Stimulated activated CD4-positive, alpha-beta T cell treated with anti-CD3 and anti-CD28 coated beads, Interleukin-12 subunit alpha, Interleukin-12 subunit beta, amount 100 ng/mL, for 48 hours (primary cell): ENCODE data around the gene RPS21.

Experiments used
- DNase-seq, 3 donors: peaks; one replicate each; pipeline ENCODE4 v3.0.0-alpha.2; 2020; ENCODE audit warnings: low read depth in 2 of 3, low spot score in 1 of 3

Gene RPS21

DNA sequence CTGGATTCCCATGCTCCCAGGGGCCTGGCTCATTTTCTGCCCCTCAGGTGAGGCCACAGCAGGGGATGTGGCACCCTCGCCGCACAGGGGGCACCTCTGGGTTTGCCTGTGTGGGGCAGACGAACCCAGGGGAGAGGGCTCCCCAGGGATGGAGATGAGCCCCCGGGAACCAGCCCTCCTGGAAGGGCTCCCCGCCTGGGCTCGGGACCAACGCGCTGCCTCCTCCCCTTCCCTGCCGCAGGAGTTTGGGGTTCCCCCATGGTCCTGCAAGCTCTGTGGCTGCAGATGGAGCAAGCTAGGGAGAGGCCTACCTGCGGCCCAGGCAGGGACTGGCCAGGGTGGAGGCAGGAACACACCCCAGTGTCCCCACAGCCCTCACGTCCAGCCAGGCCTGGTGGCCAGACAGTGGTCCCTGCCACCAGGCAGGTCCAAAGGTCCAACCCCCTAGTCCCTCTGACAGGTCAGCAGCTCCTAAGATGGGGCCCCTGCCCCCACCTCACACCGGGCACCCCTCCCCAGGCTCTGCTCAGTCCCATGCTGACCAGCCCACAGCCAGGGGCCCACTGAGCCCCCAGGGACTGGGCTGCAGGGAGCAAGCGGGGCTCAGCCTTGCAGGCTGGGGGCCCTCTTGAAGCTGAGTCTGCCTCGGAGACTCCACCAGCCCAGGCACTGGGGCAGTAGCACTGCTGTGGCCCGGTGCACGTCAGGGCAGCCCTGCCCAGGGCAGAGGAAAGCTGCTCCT is 33.4 kb upstream of the RPS21 start:
- DNase-seq: no peak

DNA sequence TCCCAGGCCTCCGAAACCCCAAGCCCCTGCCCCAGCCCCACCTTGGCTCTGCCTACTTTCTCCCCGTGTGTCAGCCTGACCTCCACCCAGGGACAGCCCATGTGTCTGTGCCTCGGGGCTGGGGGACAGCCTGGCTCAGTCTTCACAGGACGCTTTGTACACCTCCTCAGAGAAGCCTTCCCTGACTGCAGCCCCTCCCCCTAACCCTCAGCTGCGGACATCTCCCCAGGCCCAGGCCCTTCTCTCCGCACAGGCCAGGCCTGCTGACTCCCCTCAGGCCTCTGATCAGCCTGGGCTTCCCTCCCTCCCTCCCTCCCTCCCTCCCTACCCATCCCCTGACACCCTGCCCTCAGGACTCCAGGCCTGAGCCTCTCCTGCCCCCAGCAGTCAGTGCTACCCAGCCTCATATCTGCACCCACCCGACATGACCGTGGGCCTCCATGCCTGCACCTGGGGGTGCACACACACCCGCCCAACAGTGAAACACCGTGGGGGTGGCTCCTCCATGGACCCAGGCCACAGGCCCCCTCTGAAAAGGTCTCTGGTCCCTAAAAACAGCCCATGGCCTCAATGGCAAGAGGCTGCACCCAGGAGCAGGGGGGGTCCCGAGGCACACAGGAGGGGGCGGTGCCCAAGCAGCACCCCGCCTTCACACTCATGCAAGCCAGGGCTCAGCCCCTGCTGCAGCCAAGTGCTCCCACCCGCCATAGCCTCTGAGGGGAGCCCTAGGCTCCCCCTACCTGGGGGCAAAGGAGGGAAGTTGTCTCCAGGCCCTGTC is 32.7 kb upstream of the RPS21 start:
- no peak for DNase-seq

DNA sequence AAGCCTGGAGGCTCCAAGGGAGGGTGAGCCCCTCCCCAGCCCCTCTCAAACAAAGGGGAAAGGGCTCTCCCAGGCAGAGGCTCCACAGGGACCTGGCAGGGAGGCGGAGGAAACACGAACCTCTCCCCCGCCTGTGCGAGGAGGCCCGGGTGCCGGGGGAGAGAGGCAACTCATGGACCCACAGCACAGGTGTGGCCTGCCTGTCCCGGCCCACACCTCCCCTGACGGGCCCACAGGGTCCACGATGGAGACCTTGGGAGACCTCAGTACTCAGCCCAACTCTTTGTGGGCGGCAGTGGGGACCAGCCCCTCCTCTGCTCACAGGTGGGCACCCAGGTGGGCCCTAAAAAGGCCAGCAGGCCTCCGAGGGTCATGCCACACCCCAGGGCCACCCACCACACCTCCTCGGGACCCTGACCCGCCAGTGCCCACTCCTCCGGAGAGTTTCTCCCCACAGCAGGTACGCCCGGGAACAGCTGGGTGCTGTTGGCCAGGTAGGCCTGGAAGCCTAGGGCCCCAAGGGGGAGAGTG is 32.0 kb upstream of the RPS21 start:
- DNase-seq: no peak

DNA sequence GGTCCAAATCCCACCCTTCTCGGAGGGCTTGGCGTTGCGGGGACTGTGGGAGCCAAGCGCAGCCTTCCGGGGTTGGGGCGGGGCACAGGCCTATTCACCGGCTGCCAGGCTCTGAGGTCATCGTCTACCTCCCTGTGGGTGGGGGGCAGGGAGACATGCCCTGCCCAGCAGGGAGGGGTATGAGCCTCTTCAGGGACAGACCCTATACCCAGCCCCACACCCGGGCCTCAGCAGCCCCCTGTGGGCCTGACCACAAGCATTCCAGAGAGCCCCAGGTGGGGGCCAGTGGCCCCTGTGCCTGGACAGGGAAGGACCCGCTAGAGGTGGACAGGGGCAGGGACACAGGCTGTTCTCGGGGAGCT is 31.4 kb upstream of the RPS21 start:
- no peak for DNase-seq

DNA sequence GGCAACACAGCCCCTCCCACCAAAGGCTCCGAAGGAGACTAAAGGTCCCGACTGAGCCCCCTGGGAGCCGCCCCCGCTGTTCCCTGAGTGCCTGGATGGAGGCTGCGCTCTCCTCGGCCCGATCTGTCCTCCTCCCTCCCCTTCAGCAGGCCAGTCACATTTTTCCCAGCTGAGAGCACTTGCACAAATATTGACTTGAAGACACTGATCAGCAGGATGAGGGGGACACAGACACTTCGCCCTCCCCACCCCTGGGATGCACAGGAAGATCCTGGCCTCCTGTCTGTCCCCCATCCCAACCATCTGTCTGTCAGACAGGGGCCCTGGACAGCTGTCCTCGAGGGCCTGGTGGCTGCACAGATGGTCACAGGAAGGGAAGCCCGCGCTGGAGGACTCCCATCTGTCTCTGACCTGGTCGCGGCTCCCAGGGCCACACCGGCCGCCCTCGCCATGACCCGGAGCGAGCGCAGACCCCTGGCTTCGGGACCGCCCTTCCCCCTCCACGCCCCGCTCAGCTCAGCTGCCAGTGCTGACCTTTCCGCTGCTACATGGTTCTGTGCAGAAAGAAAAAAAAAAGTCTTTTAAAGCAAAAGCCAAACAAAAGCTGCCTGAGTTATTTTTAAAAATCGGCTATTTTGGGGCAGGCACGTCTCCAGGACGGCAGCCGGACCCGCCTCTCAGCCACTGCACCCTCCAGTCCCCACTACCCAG is 30.9 kb upstream of the RPS21 start:
- no peak for DNase-seq

DNA sequence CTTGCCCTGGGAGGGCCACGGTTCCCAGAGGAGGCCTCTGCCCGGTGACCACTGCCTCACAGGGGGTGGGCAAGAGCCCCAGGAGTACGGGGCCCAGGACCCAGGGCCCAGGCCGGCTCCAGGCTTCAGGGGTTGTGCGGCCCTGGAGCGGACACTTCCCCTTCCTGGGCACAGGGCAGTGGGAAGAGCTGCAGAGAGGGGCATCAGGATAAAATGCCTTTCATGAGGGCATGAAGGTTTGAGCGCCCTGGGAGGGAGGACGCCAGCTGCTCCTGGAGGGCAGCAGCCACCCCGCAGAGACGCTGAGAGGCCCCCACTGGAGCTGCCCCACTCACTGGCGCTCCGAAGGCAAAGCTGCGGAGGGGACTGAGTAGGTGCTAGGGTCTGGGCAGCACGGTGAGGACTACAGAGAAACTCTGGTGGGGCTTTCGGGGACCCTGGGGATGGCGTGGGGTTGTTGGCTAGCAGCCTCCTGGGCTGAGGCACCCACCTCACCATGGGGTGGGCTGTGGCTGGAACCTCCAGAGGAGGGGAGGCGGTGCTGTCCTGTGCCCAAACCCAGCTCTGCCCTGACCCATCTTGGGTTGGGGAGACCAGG is 30.2 kb upstream of the RPS21 start:
- no peak for DNase-seq

DNA sequence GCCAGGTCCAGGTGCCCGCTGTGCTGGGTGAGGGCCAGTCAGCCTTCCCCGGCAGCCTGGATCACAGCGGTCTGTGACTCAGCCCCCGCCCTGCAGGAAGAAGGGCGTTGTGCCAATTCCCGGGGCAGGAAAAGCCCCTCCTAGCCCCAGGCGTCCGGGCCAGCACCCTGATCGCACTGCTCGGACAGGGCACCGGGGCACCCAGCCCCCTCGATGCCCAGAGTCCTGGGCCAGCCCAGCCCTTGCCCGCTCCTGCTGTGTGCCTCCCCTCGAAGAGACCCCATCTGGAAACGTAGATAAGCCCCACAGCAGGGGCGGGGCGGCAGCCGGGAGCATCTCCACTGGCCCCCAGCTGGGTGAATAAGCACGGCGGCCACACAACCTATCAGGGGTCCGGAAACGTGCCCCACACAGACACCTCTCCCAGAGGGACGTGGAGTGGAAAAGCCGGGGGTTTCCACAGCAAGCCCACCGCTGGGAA is 29.7 kb upstream of the RPS21 start:
- no peak for DNase-seq

DNA sequence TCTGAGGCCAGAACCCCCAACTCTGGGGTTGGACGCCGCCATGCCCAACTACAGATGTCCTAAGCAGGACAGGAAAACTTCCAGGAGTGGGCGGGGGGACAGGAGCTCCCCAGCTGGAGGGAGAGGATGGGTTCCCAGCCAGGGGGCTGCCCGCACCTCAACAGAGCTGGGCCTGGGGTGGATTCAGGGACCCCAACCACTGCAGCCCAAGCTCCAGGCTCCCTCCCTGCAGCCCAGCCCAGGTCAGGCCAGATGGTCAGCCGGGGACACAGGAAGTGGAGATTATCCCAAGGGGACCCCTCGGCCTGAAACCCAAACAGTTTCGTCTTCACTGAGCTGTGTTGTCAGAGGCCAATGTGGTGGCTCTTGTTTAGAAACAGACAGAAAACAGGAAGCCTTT is 29.2 kb upstream of the RPS21 start:
- DNase-seq: no peak

DNA sequence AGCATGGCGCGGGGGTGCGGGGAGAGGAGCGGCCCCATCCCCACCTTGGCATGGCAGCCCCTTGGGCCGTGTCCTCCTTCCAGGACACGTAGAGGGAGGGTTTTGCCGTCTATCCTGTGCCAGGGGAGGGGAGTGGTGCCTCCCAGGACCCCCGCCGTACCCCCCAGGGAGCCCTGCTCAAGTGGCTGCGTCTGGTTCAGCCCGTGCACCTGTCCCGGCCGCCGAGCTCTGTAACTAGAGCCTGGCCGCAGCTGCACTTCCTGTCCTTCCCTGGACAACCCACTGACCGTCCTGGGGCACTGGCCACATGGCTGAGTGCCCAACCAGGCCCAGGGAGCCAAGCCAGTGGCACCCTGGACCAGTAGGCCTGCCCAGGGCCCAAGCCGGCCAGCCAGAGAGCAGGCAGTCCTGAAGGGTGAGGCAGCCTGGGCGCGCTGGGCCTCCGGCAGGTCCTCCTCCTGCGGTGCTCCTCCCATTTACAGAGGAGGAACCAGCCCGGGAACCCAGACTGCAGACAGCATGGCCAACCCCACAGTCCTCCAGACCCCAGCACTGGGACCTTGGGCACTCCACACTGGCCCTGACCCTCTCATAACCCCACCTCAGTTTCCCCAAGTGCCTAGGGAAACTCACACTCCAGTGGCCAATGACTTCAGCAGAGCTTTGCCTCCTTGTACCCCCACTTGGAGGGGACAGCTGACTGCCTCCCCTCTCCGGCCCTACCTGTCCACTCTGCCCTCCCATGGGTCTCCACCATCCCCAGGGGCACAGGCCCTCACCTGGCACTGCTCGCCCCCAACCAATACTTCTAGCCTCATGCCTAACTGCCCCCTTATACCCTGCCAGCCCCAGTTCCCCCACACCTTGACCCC is 28.5 kb upstream of the RPS21 start:
- DNase-seq: no peak

DNA sequence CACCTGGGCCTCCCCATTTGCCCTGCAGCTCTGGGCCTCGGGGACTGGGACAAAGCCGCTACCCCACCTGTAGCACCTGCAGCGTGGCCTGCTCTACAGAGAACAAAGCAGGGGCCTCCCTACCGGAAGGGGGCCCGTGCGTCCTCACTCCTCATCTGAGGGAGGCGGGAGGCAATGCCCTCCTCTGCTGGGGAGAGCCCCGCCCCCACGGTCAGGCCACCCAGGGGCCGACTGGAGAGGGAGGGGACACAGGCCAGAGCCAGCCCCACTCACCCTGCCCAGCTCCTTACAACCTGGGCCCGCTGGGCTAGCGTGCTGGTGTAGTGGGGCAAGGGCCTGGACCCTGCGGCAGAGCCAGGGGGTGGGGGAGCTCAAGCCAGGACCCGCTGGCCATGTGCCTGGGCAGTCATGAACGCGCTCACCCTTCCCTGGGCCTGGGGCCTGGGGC is 27.8 kb upstream of the RPS21 start:
- no peak for DNase-seq

DNA sequence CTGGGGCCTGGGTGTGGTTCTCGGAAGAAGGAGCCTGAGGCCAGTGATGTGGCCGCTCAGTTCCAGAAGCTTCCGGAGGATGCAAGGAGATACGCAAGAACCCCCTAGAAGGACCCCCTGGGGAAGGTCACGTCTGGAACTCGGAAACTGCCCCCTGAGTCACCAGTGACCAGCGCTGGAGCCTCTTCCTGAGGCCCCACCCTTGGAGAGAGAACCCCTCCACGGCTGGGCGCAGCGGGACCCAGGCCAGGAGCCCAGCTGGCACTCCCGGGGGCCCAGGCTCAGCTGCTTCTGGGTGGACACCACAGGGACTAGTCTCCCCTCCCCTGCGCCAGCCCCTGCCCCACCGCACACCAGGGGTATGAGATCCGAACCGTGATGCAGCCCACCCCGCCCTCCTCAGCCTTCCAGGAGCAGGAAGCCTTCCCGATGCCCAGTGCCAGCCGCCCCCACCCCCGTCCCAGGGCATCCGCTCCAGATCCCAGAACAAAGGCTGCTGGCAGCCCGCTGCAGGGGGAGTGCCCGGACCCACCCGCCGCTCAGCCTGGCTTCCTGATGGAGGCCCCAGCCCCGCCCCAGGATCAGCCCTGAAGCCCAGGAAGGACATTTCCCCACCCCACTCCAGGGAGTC is 27.3 kb upstream of the RPS21 start:
- DNase-seq: no peak

DNA sequence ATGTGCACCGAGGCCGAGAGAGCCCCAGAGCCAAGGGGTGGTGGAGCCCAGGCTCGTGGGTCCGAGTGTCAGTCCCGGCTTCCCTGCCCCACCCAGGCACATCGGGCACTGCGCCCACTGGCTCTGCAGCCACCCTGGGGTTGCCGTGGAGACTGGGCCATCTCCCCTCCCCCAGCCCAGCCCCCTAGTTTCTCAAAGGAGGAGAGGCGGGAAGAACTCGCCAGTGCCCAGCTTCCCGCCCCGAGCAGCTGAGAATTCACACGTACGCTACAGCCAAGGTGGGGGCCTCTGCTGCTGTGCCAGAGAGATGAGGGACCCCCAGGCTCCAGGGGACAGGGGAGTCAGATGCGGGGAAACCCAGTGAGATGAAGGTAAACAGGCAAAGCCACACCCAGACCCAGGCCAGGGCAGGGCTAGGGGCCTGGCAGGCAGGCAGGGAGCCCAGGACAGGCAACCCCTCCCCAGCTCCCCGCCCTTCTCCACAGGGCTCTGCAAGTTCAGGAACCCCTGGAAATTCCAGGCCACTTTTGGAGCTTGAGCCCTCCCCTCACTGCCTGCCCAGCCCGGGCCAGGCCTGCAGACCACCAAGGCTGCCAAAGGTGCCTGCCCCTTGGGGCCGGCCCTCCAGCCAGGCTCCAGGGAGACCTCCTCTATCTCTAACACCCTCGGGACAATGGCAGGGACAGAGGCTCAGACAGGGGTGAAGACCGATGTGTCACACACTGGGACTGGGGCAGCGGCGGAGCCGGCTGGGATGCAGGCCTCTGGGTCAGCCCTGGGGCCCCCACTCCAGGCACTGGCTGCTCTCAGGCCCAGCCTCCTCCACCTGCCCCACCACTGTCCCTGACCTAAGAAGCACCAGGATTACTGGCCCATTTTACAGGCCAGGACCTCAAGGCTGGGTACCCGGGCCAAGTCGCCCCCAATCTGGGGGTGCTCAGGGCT is 25.8 kb upstream of the RPS21 start:
- DNase-seq: no peak

DNA sequence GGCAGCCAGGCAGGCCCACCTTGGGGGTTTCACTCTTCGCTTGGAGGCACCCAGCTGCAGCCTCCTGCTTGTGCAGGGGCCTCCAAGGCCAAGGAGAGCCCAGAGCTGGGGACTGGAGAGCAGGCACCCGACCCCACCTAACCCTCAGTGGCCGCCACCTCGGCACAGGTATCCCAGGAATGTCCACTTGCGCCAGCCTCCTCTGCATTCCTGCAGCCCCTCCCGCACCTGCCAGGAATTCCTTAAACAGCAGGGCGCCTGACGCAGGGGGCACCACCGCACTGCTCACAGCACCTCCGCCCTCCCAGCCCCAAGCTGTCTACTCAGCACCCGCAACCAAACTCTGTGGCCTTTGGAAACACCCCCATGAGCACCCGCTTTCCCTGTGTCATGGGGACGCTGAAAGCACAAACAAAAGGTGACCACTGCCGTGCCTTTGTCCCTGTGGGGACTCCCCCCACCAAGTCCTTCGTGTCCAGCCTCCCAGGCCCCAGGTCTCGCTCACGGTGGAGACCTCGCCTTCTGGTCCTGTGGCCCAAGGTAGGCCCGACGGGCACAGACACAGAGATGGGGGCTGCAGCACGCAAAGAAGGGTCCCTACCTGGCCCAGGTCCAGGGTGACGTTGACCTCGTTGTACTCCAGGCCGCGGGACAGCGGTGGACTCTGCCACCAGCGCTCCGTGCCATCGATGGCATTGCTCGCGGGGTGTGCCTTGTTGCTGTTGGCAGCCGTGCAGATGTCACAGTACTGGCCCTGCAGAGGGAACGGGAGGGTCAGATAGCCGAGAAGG is 24.9 kb upstream of the RPS21 start:
- DNase-seq: no peak

DNA sequence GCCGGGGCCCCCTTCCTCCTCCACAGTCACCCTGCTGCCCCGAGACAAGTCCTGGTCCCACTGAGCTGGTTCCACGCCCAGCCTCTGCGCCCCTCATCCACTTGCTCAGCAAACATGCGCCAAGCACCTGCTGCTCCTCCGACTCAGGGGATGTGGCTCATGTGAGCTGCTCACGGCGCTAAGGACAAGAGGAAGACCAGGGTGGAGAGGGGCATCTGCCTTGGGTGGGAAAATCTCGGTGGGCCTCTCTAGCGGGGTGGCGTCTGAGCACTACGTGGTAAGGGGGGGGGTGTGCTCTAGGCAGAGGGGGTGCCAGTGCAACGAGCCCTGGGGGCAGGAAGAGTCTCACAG is 24.3 kb upstream of the RPS21 start:
- DNase-seq: no peak

DNA sequence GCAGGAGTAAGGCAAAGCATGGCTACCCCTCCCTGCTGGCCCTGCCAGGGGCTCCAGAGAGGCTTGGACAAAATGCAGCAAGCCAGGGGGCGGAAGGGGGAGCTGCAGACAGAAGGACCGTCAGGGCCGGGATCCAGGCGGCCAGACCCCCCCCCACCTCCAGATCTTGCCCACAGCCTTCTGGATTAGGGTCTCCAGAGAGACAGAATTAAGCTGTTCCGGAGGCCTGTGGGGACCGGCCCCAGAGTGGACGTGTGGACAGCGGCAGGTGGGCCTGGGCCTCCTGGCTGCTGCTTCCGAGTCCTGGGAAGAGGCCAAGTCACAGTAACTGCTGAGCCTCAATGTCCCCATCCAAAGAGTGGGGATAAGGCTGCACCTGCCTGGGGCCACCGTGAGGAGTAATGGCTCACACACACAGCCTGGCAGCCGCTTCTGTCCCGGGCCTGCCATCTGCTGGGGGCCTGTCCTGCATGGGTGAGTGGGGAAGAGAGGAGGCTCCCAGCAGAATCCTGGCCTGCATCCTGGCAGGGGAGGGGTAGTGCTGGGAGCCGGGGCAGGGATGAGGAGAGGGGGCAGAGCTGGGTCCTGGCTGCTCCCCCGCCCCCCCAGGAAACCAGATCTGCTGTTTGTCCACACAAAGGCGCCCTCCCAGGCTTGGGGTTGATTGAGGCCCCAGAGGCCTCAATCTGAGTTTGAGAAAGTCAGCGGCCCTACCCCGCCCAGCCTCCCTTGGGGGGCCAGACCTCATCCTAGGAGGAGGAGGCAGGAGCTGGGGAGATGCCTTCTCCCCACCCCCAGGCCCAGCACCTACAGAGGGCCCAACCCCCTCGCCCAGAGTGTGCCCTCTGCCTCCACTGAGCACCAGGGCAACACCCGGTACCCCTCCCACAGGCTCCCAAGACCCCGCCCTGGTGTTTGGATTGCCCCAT is 23.6 kb upstream of the RPS21 start:
- DNase-seq: no peak

DNA sequence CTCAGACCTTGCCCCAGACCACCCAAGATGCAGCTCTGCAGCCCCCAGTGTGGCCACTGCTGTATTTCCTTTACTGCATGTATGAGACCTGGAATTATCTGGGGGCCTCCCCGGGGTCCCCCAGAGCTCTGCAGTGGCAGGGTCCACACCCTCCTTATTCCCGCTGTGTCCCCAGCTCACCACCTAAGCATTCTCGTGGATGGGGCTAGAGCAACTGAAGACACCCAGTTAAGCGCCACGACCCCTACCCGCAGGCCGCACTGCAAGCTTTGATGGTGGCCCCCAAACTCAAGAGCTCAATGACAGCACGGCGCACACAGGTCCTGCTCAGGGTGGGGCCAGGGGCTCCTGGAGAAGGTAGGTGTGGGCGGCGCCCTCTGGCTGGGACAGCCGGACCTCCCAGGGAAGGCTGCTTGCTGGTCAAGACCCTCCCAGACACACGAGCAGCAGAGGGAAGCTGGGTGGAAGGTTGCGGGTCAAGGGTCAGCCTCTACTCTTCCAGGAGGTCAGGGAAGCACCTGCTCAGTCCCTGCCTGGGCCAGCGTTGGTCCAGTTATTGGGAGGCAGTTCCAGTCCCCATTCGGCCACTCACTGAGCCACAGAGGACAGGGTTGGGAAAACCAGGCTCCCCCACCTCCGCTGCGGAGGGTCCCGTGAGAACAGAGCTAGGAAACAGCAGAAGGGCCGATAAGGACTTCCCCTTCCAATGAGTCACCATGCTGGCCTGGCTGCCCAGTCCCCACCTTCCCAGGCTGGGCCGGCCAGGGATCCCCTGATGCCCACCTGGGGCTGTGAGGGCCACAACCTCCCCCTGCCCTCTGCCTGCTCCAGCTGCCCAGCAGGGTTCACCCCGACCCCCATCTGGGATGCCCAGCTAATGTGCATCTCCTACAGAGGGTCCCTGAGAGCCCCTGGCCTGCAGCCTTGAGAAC is 22.7 kb upstream of the RPS21 start:
- no peak for DNase-seq
